ENCODE results near the gene CLSTN2.

CLSTN2 gene

DNA sequence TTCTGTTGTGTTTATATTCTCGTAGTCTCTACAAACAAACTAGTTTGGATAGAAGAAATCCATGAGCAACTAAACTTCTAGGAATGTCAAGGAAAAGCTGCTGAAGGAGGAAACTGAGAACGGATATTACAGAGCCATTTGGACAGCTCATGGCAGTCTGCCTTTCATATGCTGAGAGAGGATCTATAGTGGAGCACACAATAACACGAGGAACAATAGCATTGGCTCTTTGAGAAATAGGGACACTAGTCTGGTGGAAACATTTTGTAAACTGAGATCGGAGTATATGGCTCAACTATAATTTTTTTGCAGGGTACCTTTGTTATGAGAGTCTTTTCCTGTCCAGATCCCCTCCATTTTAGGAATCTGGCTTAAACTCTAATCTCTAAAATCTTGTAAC lies 200.5 kb downstream of the CLSTN2 start:
- Mint-ChIP-seq H3K27me3 (ENCODE audit: low read depth) (peaks cover 3% of the 10 kb centered on the region), H3K27ac (no peak overlapping the region), H3K4me1 (ENCODE audit: low read depth) (no peaks in the 10 kb centered on the region), H3K36me3 (ENCODE audit: low read depth) (no peaks in the 10 kb centered on the region), H3K4me3 (no peak overlapping the region), H3K9me3 (no peaks in the 10 kb centered on the region)

DNA sequence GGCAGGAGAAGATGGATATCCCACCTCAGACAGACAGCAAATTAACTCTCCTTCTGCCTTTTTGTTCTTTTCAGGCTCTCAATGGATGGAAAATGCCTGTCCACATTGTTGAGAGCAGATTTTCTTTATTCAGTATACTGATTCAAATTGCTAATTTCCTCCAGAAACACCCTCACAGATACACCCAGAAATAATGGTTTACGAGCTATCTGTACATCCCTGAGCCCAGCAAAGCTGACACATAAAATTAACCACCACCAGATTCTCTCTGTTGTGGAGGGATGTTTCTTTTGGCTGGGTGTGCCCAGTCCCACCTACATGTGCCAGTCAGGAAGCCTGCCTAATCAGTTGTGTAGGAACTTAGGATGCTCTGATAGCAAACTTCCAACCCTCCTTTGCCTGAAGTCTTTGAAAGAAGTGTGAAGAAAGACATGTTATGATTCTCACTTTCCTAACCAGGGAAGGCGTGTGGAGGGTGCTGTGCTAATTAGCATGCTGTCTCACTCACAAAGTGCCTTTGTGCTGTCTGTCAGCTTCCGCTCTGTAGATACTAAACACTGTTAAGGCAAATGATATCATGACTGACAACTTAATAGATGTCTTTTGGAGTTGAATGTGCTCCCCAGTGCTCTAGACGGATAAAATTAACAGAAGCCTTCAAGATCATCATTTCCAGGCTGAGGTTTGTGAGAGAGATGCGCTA lies 208.5 kb downstream of the CLSTN2 start:
- no peaks in the 10 kb centered on the region for H3K4me1 Mint-ChIP-seq (ENCODE audit: low read depth)
- no peak overlapping the region for H3K4me3 Mint-ChIP-seq
- H3K9me3 Mint-ChIP-seq: no peaks in the 10 kb centered on the region
- H3K36me3 Mint-ChIP-seq (ENCODE audit: low read depth): no peaks in the 10 kb centered on the region
- H3K27ac Mint-ChIP-seq: no peak overlapping the region
- H3K27me3 Mint-ChIP-seq (ENCODE audit: low read depth): no peaks in the 10 kb centered on the region

DNA sequence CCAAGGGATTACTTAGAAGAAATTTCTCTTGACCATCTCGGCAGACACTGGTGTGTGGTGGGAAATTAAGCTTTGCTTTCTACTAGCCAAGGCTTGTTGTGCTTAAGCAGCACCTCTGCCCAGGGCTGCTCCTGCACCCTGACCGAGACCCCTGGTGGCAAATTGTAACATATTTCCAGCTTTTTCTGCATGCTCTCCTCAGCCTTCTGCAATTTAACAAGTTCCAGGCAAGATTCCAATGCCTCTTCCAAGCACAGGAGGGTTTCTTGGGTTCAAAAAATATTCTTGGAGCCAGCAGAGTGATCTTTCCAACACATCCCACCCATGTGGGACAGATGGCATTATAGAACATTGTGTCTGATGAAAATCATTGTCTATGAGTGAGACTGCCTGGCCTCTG lies 210.5 kb downstream of the CLSTN2 start:
- Mint-ChIP-seq H3K9me3 (no peaks in the 10 kb centered on the region), H3K4me3 (no peak overlapping the region)

DNA sequence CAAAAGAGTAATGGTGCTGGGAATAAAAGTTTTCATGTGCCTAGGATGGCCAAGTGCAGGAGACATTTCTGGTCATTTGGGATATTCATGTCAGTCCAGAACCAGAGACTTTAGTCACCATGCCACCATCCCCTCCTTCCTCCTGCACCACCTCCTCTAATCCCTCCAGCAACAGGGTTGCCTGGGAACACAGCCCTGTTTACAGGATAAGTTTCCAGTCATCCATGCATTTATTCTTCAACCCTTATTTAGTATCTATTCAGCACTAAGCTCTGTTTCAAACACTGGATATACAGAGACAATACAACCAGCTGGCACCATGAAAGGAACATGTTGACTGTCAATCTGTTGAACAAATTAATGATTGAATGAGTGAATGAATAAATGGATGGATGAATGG lies 211.7 kb downstream of the CLSTN2 start:
- Mint-ChIP-seq H3K4me3 (no peak overlapping the region), H3K27ac (no peak overlapping the region), H3K4me1 (ENCODE audit: low read depth) (no peaks in the 10 kb centered on the region), H3K9me3 (no peaks in the 10 kb centered on the region), H3K36me3 (ENCODE audit: low read depth) (no peaks in the 10 kb centered on the region), H3K27me3 (ENCODE audit: low read depth) (no peaks in the 10 kb centered on the region)

More for the DNA sequence above, 210.5 kb downstream of the CLSTN2 start:
- Mint-ChIP-seq H3K27ac (no peak overlapping the region), H3K4me1 (ENCODE audit: low read depth) (no peaks in the 10 kb centered on the region), H3K36me3 (ENCODE audit: low read depth) (no peaks in the 10 kb centered on the region), H3K27me3 (ENCODE audit: low read depth) (no peaks in the 10 kb centered on the region)

DNA sequence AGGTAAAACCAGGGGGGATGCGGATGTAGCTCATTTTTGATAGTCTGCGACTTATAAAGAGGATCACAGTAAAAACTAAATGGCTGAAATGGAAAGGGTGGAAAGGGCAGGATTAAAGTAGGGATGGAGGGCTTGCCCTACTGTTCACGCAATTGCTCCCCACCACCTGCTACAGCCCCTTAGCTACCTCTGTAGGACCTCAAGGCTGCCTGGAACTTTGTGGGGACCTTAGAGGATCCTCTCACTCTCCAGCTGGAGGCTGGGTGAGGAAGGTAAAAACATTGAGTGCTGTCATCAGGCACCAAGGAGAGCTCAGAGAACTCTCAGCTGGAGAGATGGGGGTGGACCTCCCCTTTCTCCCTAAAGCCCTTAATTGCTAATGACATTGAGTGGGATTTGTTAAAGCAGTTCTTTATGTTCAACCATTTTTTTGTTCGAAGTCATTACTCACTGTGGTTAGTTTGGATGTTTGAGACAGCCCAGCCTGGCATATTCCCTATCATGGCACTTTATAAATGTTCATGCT lies 213.0 kb downstream of the CLSTN2 start:
- H3K27ac Mint-ChIP-seq: no peak overlapping the region

DNA sequence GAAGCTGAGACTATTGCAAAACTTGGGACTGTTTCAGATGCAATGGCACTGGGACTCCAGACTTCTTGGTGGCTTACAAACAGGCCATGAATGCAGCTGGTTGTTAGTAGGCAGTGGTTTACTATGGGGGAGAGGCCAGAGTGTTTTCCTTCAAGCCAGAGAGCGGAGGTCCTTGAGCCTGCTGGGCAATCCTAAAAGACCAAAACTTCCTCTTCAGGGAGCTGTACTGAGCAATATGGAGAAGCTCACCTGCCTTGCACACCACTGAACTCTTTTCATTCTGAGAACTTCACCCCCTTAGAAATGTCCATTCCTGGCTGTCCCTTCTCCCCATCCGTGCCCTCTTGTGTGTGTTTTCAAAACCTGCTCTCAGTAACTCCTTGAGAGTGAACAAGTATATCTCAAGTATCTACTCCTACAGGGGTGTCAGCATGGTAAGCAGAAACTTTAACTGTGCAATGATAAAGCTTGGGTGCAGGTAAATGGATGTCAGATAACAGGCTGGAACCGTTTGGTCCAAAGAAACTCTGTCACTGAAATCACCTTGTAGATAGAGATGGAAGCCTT lies 213.9 kb downstream of the CLSTN2 start:
- H3K4me1 Mint-ChIP-seq (ENCODE audit: low read depth): no peaks in the 10 kb centered on the region
- no peak overlapping the region for H3K4me3 Mint-ChIP-seq
- no peaks in the 10 kb centered on the region for H3K36me3 Mint-ChIP-seq (ENCODE audit: low read depth)
- H3K27me3 Mint-ChIP-seq (ENCODE audit: low read depth): no peaks in the 10 kb centered on the region
- no peak overlapping the region for H3K27ac Mint-ChIP-seq
- no peaks in the 10 kb centered on the region for H3K9me3 Mint-ChIP-seq

More for the DNA sequence above, 213.0 kb downstream of the CLSTN2 start:
- Mint-ChIP-seq H3K36me3 (ENCODE audit: low read depth) (no peaks in the 10 kb centered on the region), H3K9me3 (no peaks in the 10 kb centered on the region), H3K4me3 (no peak overlapping the region), H3K4me1 (ENCODE audit: low read depth) (no peaks in the 10 kb centered on the region), H3K27me3 (ENCODE audit: low read depth) (no peaks in the 10 kb centered on the region)

DNA sequence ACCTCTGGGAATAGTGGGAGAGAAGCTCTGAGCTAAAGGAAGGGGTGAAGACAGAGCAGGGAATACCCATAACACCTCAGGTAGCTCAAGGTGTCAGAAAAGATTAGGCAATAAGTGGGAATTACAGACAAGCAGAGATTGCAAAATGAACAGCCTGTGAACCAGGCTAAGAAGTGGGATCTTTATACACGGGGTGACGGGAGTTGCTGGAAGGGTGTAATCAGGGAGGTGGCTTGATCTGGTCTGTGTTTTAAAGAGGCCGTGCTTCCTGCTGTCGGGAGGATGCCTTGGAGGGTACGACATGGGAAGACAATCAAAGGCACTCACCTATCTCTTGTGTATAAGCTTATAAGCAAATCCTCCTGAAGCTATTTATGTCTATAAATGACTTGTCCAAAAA lies 216.3 kb downstream of the CLSTN2 start:
- no peak overlapping the region for H3K27ac Mint-ChIP-seq
- no peaks in the 10 kb centered on the region for H3K27me3 Mint-ChIP-seq (ENCODE audit: low read depth)
- no peak overlapping the region for H3K4me3 Mint-ChIP-seq
- H3K36me3 Mint-ChIP-seq (ENCODE audit: low read depth): no peaks in the 10 kb centered on the region
- H3K4me1 Mint-ChIP-seq (ENCODE audit: low read depth): no peaks in the 10 kb centered on the region
- H3K9me3 Mint-ChIP-seq: no peaks in the 10 kb centered on the region

DNA sequence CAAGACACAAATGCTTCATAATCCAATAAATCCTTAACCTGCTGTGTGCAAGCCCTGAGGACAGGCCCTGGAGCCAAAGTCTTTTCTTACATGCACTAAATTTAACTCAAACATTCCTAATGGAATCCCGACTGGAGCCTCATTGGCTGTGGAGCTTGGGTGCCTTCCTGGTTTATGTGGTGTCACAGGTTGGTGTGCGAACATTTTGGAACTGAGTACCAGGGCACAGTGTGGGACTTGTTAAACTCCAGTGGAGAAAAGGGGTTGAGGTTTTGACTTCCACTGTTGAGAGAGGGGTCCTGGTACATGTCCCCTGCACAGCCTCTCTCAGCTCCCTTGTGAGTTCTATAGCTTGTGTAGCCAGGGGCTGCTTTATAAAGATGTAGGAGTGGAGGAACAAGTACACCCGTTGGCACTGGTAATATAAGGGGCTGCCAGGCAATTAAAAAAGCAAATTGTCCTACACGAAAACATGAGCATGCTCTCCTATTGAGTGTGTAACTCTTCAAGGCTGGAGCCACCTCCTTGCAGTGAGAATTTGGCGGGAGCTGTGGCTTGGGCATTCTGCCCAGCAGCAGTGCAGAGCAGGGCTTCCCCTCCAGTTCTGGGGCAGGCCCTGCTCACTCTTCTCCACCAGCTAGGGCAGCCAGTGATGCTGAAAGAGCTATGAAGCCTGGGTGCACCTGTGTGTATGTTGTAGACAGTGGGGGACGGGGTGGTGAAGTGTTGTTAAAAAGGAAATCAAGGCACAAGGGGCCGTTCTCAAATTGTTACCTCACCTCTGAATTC lies 218.1 kb downstream of the CLSTN2 start:
- H3K27ac Mint-ChIP-seq: no peak overlapping the region

DNA sequence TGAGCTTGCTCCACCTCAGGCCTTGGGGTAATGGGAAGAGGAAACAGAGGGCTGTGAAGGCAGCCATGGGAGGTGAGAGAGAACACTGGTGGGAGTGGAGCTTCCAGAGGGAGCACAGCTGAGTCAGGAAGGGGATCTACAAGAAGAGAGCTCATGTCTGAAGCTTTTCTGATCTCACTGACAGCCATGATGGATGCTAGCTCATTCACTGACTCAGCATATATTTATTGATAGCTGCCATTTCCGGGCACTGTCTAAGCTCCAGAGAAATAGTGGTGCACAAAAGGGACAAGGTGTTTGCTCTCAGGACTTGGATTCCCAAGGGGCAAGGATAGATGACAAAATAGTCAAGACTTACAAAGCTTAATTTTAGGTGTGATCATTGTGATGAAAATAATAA lies 218.8 kb downstream of the CLSTN2 start:
- Mint-ChIP-seq H3K27me3 (ENCODE audit: low read depth) (no peaks in the 10 kb centered on the region), H3K36me3 (ENCODE audit: low read depth) (no peaks in the 10 kb centered on the region), H3K4me1 (ENCODE audit: low read depth) (no peaks in the 10 kb centered on the region), H3K4me3 (no peak overlapping the region), H3K27ac (no peak overlapping the region), H3K9me3 (no peaks in the 10 kb centered on the region)

More for the DNA sequence above, 218.1 kb downstream of the CLSTN2 start:
- H3K4me1 Mint-ChIP-seq (ENCODE audit: low read depth): no peaks in the 10 kb centered on the region
- H3K27me3 Mint-ChIP-seq (ENCODE audit: low read depth): no peaks in the 10 kb centered on the region
- no peaks in the 10 kb centered on the region for H3K36me3 Mint-ChIP-seq (ENCODE audit: low read depth)
- H3K9me3 Mint-ChIP-seq: no peaks in the 10 kb centered on the region
- H3K4me3 Mint-ChIP-seq: no peak overlapping the region

DNA sequence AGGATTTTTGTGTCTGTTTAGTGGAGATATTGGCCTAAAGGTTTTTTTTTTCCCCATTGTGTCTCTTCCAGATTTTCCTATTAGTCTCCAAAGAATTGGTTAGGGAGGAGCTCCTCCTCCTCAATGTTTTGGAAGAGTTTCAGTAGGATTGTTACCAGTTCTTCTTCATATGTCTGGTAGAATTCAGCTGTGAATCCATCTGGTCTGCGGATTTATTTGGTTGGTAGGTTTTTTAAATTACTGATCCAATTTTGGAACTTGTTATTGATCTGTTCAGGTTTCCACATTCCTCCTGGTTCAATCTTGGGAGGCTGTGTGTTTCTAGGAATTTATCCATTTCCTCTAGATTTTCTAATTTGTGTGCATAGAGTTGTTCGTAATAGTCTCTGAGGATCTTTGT lies 222.2 kb downstream of the CLSTN2 start:
- Mint-ChIP-seq H3K27me3 (ENCODE audit: low read depth) (no peaks in the 10 kb centered on the region), H3K4me3 (no peak overlapping the region), H3K4me1 (ENCODE audit: low read depth) (no peaks in the 10 kb centered on the region)

DNA sequence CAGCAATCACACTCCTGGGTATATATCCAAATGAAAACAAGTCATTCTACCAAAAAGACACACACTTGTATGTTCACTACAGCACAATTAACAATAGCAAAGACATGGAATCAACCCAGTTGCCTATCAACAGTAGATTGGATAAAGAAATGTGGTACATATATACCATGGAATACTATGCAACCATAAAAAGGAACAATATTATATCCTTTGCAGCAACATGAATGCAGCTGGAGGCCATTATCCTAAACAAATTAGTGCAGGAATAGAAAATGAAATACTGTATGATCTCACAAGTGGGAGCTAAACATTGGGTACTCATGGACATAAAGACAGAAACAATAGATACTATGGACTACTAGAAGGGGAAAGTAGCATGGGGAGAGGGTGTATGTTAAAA lies 224.7 kb downstream of the CLSTN2 start:
- no peaks in the 10 kb centered on the region for H3K27me3 Mint-ChIP-seq (ENCODE audit: low read depth)
- H3K9me3 Mint-ChIP-seq: no peaks in the 10 kb centered on the region
- H3K36me3 Mint-ChIP-seq (ENCODE audit: low read depth): no peaks in the 10 kb centered on the region
- no peak overlapping the region for H3K4me3 Mint-ChIP-seq
- no peaks in the 10 kb centered on the region for H3K4me1 Mint-ChIP-seq (ENCODE audit: low read depth)
- H3K27ac Mint-ChIP-seq: no peak overlapping the region

More for the DNA sequence above, 222.2 kb downstream of the CLSTN2 start:
- H3K9me3 Mint-ChIP-seq: no peaks in the 10 kb centered on the region
- H3K27ac Mint-ChIP-seq: no peak overlapping the region
- no peaks in the 10 kb centered on the region for H3K36me3 Mint-ChIP-seq (ENCODE audit: low read depth)

DNA sequence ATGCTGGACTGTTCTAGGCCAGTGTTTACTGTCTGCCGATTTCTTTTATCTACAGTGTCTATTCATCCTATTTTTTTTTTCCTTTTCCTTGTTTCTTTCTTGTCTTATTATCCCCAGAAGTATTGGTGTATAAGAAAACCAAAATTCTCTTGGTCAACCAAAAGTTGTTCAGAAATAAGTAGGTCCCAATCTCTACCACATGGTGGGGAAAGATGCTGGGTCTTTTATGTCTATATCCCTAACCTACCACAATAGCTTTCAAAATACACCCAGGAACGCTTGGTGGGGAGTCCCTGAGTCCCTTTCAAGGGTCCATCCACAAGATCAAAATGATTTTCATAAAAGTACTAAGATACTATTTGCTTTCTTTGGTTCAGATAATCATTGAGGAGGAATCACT lies 225.6 kb downstream of the CLSTN2 start:
- Mint-ChIP-seq H3K36me3 (ENCODE audit: low read depth) (no peaks in the 10 kb centered on the region), H3K27ac (no peak overlapping the region), H3K4me3 (no peak overlapping the region), H3K4me1 (ENCODE audit: low read depth) (no peaks in the 10 kb centered on the region), H3K27me3 (ENCODE audit: low read depth) (no peaks in the 10 kb centered on the region), H3K9me3 (no peaks in the 10 kb centered on the region)

DNA sequence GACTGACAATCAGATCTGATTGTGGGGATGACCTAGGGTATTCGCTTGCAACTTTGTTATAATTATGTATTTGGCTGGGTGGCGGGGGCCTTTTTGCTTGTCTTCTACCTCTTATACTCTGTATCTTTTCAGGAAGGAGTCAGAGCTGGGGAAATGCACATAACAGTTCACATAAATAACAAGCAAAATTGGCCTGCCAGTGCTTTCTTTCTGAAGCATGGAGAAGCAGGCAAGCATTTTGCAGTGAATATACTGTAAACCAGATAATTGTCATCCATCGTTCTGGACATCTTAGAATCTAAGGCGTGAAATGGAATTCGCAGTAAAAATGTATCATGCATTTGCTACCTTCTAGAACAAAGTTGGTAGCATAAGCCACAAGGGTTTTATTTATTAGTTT lies 227.6 kb downstream of the CLSTN2 start:
- H3K9me3 Mint-ChIP-seq: no peaks in the 10 kb centered on the region
- no peaks in the 10 kb centered on the region for H3K27me3 Mint-ChIP-seq (ENCODE audit: low read depth)
- no peaks in the 10 kb centered on the region for H3K4me1 Mint-ChIP-seq (ENCODE audit: low read depth)
- H3K36me3 Mint-ChIP-seq (ENCODE audit: low read depth): no peaks in the 10 kb centered on the region
- no peak overlapping the region for H3K4me3 Mint-ChIP-seq
- H3K27ac Mint-ChIP-seq: no peak overlapping the region

DNA sequence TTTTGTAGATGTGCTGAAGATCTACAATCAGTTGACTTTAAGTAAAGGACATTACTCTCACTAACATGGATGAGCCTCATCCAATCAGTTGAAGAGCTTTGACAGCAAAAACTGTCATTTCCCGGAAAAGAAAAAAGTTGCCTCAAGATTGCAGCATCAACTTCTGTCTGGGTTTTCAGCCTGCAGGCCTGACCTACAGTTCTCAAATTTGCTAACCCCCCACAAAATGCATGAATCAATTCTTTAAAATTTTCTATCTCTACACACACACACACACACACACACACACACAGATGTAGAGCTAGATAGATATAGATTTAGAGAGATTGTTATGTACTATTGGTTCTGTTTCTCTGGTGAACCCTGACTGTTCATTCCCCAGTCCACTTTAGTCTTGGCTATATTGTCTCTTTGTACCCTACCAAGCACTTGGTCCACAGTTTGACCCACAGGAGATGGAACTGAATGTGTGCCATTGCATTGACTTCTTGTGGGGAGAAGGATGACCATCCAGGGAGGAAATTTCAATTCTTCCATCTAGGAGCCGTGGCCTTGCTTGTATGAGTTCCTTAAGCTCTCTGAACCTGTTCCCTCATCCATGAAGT lies 228.3 kb downstream of the CLSTN2 start:
- no peak overlapping the region for H3K27ac Mint-ChIP-seq
- no peaks in the 10 kb centered on the region for H3K4me1 Mint-ChIP-seq (ENCODE audit: low read depth)
- no peaks in the 10 kb centered on the region for H3K9me3 Mint-ChIP-seq
- H3K4me3 Mint-ChIP-seq: no peak overlapping the region
- no peaks in the 10 kb centered on the region for H3K36me3 Mint-ChIP-seq (ENCODE audit: low read depth)
- H3K27me3 Mint-ChIP-seq (ENCODE audit: low read depth): no peaks in the 10 kb centered on the region
